HepG2 (cell line): ENCODE results near the gene NUDT9. TPM values are rescaled to one million over a fixed set of nuclear protein-coding genes. Genes with fewer than 3 reads are reported as not detected.

Experiments used
- ATAC-seq: fragments of 200-7000 bp; cut with Tn5 transposase; 3 replicates; pipeline ENCODE4 v1.9.1; 2020; ENCODE audit warnings: mild to moderate bottlenecking, moderate library complexity
- BruUV-seq: library from RNA; stranded (reverse); fragments of 400-500 nt; replicated peaks from 2 replicates; lab custom pipeline; 2021; lab: Mats Ljungman, UMichigan
- CTCF ChIA-PET: fragments of 300-600 bp; formaldehyde crosslinking; extraction: SDS; loops from one replicate; lab custom pipeline; 2021; ENCODE audit warnings: low total read pairs, inconsistent platforms, low intra/inter-chr PET ratio; lab: Yijun Ruan, JAX
- POLR2A ChIA-PET: fragments of 350-600 bp; sonication (Branson Sonifier 250); formaldehyde crosslinking; loops from one replicate; lab custom pipeline; 2020; ENCODE audit warnings: antibody characterized with exemption, inconsistent platforms; lab: Yijun Ruan, JAX
- DNase-seq: peaks from one replicate; pipeline ENCODE4 v3.0.0-alpha.2; 2015; ENCODE audit warnings: low spot score
- FAIRE-seq: peaks from 3 replicates; lab custom pipeline; 2011; peaks lifted over from hg19 to GRCh38; lab: Jason Lieb, UNC
- H2AFZ ChIP-seq: one replicate; pipeline ENCODE4 v1.6.1; 2011; ENCODE audit warnings: low read length, inconsistent platforms
- H3K27ac ChIP-seq: fragments of 300-600 bp; 3 replicates; pipeline ENCODE4 v1.8.0; 2011; ENCODE audit warnings: mixed run types, mild to moderate bottlenecking, mixed read lengths, low read length, inconsistent platforms; ENCODE audit not compliant: insufficient read depth; ENCODE audit errors: extremely low read length
- H3K27me3 ChIP-seq, 2 experiments: fragments of 200-600 bp in 1 of 2; 2 replicates in 1 of 2; 3 replicates in 1 of 2; pipeline versions ENCODE4 v1.6.0 to v1.8.0; 2011; ENCODE audit warnings: low read length in 2 of 2, mild to moderate bottlenecking in 2 of 2, moderate library complexity in 2 of 2, inconsistent platforms in 1 of 2; ENCODE audit not compliant: insufficient read depth in 2 of 2, control insufficient read depth in 1 of 2
- H3K36me3 ChIP-seq, 2 experiments: fragments of 200-600 bp in 1 of 2; replicated peaks in 1 of 2; 2 replicates in 1 of 2; 3 replicates in 1 of 2; pipeline versions ENCODE4 v1.5.1 to v1.8.0; 2011; ENCODE audit warnings: low read length in 2 of 2, inconsistent platforms in 1 of 2; ENCODE audit not compliant: insufficient read depth in 2 of 2, control insufficient read depth in 1 of 2
- H3K4me1 ChIP-seq: 2 replicates; pipeline ENCODE4 v1.5.1; 2012; ENCODE audit warnings: low read length, inconsistent platforms; ENCODE audit not compliant: insufficient read depth
- H3K4me2 ChIP-seq: 2 replicates; pipeline ENCODE4 v1.6.0; 2011; ENCODE audit warnings: low read depth, low read length, inconsistent platforms
- H3K4me3 ChIP-seq, 3 experiments: fragments of 200-600 bp in 1 of 3; sonication (generic), shearing (Covaris generic) in 1 of 3; replicated peaks in 1 of 3; 2 replicates each; pipeline ENCODE4 v1.5.1; 2011 to 2016; ENCODE audit warnings: low read length in 3 of 3, inconsistent platforms in 2 of 3, low read depth in 2 of 3, mild to moderate bottlenecking in 2 of 3, control low read depth in 1 of 3, mixed read lengths in 1 of 3; ENCODE audit not compliant: insufficient read depth in 1 of 3
- H3K79me2 ChIP-seq: one replicate; pipeline ENCODE4 v1.6.1; 2011; ENCODE audit warnings: low read length, inconsistent platforms; ENCODE audit not compliant: insufficient read depth
- H3K9ac ChIP-seq: 2 replicates; pipeline ENCODE4 v1.6.0; 2011; ENCODE audit warnings: mild to moderate bottlenecking, low read depth, low read length, inconsistent platforms; ENCODE audit not compliant: insufficient read depth
- H3K9me3 ChIP-seq: 2 replicates; pipeline ENCODE4 v1.5.1; 2012; ENCODE audit warnings: mild to moderate bottlenecking, low read length
- H4K20me1 ChIP-seq: 2 replicates; pipeline ENCODE4 v1.6.0; 2011; ENCODE audit warnings: inconsistent platforms, mild to moderate bottlenecking, low read length, moderate library complexity; ENCODE audit not compliant: insufficient read depth
- ATF7 ChIP-seq, 2 experiments: fragments of 450-650 bp in 1 of 2; sonication (generic) in 1 of 2; formaldehyde crosslinking in 1 of 2; IDR thresholded peaks; 2 replicates each; pipeline versions ENCODE4 v1.4.0 to v1.6.1; 2016 to 2020; ENCODE audit warnings: antibody characterized with exemption in 1 of 2, mild to moderate bottlenecking in 1 of 2, missing genetic modification reagents in 1 of 2
- CREB1 ChIP-seq, 2 experiments: fragments of 450-650 bp in 1 of 2; IDR thresholded peaks; 2 replicates each; pipeline ENCODE4 v1.6.1; 2016 to 2017; ENCODE audit warnings: control low read depth in 1 of 2, mild to moderate bottlenecking in 1 of 2, missing compliant biosample characterization in 1 of 2, missing genetic modification characterization in 1 of 2
- GABPA ChIP-seq, 2 experiments: IDR thresholded peaks; 2 replicates each; pipeline ENCODE4 v1.6.1; 2011 to 2016; ENCODE audit warnings: low read depth in 2 of 2, low read length in 1 of 2, missing biosample characterization in 1 of 2, missing genetic modification characterization in 1 of 2
- GZF1 ChIP-seq: sonication (generic); formaldehyde crosslinking; IDR thresholded peaks from 2 replicates; pipeline ENCODE4 v1.5.1; 2020; ENCODE audit warnings: mild to moderate bottlenecking, missing genetic modification reagents
- RNF219 ChIP-seq: sonication (generic); formaldehyde crosslinking; IDR thresholded peaks from 2 replicates; pipeline ENCODE4 v1.5.0; 2020; ENCODE audit warnings: mild to moderate bottlenecking, missing genetic modification reagents
- WIZ ChIP-seq: sonication (generic); formaldehyde crosslinking; IDR thresholded peaks from 2 replicates; pipeline ENCODE4 v1.5.1; 2020; ENCODE audit warnings: mild to moderate bottlenecking, missing genetic modification reagents
- ZNF766 ChIP-seq: sonication (generic); formaldehyde crosslinking; IDR thresholded peaks from 2 replicates; pipeline ENCODE4 v1.5.0; 2020; ENCODE audit warnings: missing genetic modification reagents, borderline replicate concordance
- WGBS: methylation state at CpG from one replicate; pipeline ENCODE4 v1.1.6; 2017; ENCODE audit warnings: low lambda C conversion rate; 5-methylcytosine and 5-hydroxymethylcytosine counted together
- in situ Hi-C: cut with HindIII; loops from 2 replicates; pipeline ENCODE4 v1.10.0; 2017; ENCODE audit warnings: low pct_unique_long_range_greater_than_20kb; ENCODE audit not compliant: extremely low pct_ligation_motif_present
- intact Hi-C: fragments of 100-400 bp; cut with micrococcal nuclease; formaldehyde crosslinking; loops from one replicate; pipeline ENCODE4 v1.10.0; 2022; ENCODE audit not compliant: unreplicated experiment
- polyA plus RNA-seq, 8 experiments: library from polyadenylated mRNA; depleted of rRNA in 3 of 8; stranded (reverse) in 7 of 8; unstranded in 1 of 8; fragments of >200 nt; fragmentation: Illumina TruSeq in 4 of 8; extraction: Trizol in 4 of 8; gene quantifications; 2 replicates each; pipeline versions ENCODE4 v1.2.1 to v1.2.3, GENCODE V29; 2011 to 2016; ENCODE audit warnings: low read depth in 4 of 8, missing spikeins in 1 of 8, mixed read lengths in 1 of 8; ENCODE audit not compliant: insufficient read depth in 1 of 8
- total RNA-seq, 5 experiments: library from RNA; depleted of rRNA; stranded (reverse); fragments of >200 nt; fragmentation: Illumina TruSeq; extraction: Trizol; gene quantifications; 2 replicates each; pipeline ENCODE4 v1.2.3, GENCODE V29; 2016; ENCODE audit warnings: low read depth in 1 of 5
- TF ChIP-seq, protein P1 (sequence below): sonication (generic); formaldehyde crosslinking; IDR thresholded peaks from 2 replicates; pipeline ENCODE4 v1.8.1; 2023; ENCODE audit warnings: missing genetic modification reagents, inconsistent platforms, borderline replicate concordance
- TF ChIP-seq, protein P2 (sequence below): sonication (generic); formaldehyde crosslinking; IDR thresholded peaks from 2 replicates; pipeline ENCODE4 v1.4.0; 2020; ENCODE audit warnings: missing genetic modification reagents

The NUDT9 gene
- total and polyA plus RNA-seq, 2 of the 13 experiments (the other 11 are each of a cell fraction or from before 2014, with no cell fraction given): 10.4 to 12.3 TPM

- ChIA-PET POLR2A (no interaction called here), CTCF (no interaction called here)
- Histone ChIP-seq H3K4me1 (no peaks in the 10 kb centered on the region), H3K4me2 (no peak overlapping the region), H3K27ac (no peak overlapping the region), H3K27me3 (no peaks in the 10 kb centered on the region), H3K4me3 (no peak overlapping the region), H3K9me3 (no peaks in the 10 kb centered on the region), H3K79me2 (no peaks in the 10 kb centered on the region), H3K36me3 (peaks cover 5 to 28% of the 10 kb centered on the region in 2 experiments; a peak in 2 of 5 replicates), H3K9ac (no peak overlapping the region), H2AFZ (no peak overlapping the region), H4K20me1 (no peaks in the 10 kb centered on the region)
- intact Hi-C loops (no loop called here), in situ Hi-C loops (no loop called here)
- TF ChIP-seq, protein P1, sequence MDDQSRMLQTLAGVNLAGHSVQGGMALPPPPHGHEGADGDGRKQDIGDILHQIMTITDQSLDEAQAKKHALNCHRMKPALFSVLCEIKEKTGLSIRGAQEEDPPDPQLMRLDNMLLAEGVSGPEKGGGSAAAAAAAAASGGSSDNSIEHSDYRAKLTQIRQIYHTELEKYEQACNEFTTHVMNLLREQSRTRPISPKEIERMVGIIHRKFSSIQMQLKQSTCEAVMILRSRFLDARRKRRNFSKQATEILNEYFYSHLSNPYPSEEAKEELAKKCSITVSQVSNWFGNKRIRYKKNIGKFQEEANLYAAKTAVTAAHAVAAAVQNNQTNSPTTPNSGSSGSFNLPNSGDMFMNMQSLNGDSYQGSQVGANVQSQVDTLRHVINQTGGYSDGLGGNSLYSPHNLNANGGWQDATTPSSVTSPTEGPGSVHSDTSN (CRISPR knock-in tag): no peak
- TF ChIP-seq RNF219 (CRISPR knock-in tag) (no peak), CREB1 (IDR thresholded peaks at IDR 0.05) (peak; percentile 49; the same call in 1 of the 2 replicates), CREB1 (CRISPR knock-in tag; IDR thresholded peaks at IDR 0.05) (no peak), GABPA (IDR thresholded peaks at IDR 0.05; ENCODE audit: low read depth, low read length) (no peak), GABPA (CRISPR knock-in tag; IDR thresholded peaks at IDR 0.05; ENCODE audit: low read depth) (no peak), GZF1 (CRISPR knock-in tag) (no peak), WIZ (CRISPR knock-in tag) (no peak), ATF7 (IDR thresholded peaks at IDR 0.05) (0 out of 2 replicates have a peak, but pooled peaks have one; percentile 29), ATF7 (CRISPR knock-in tag; IDR thresholded peaks at IDR 0.05) (no peak), ZNF766 (CRISPR knock-in tag) (no peak)
- TF ChIP-seq, protein P2, sequence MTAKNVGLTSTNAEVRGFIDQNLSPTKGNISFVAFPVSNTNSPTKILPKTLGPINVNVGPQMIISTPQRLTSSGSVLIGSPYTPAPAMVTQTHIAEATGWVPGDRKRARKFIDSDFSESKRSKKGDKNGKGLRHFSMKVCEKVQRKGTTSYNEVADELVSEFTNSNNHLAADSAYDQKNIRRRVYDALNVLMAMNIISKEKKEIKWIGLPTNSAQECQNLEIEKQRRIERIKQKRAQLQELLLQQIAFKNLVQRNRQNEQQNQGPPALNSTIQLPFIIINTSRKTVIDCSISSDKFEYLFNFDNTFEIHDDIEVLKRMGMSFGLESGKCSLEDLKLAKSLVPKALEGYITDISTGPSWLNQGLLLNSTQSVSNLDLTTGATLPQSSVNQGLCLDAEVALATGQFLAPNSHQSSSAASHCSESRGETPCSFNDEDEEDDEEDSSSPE (CRISPR knock-in tag): no peak
- FAIRE-seq: no peak
- WGBS: 91% methylated on average over 3 of the region's 3 CpGs
- no peak for DNase-seq
- no TSS peak for BruUV-seq
- ATAC-seq: no peak
Observed at GRCh38 chr4:87442889-87443288, 20.5 kb downstream of the NUDT9 start.
